CD14-positive monocyte (primary cell): ENCODE data around the gene BEST2. TPM values are rescaled to one million over a fixed set of nuclear protein-coding genes. Genes with fewer than 3 reads are reported as not detected.

Experiments
- DNase-seq, 3 donors: peaks; one replicate each; pipeline ENCODE4 v3.0.0-alpha.2; 2011 to 2022
- H2AFZ ChIP-seq: 2 replicates; pipeline ENCODE4 v1.6.0; 2012; ENCODE audit warnings: mild to moderate bottlenecking, low read depth, low read length, inconsistent platforms; ENCODE audit not compliant: insufficient read depth, poor library complexity, severe bottlenecking
- H3K27ac ChIP-seq, 2 donors: 1 replicate in 1 of 2; 2 replicates in 1 of 2; pipeline ENCODE4 v1.5.1; 2012 to 2013; ENCODE audit warnings: low read length in 2 of 2, control low read depth in 1 of 2, inconsistent platforms in 1 of 2, low read depth in 1 of 2, mild to moderate bottlenecking in 1 of 2
- H3K27me3 ChIP-seq, 2 donors: one replicate each; pipeline versions ENCODE4 v1.6.0 to v1.6.1; 2011 to 2013; ENCODE audit warnings: low read length in 2 of 2; ENCODE audit not compliant: control insufficient read depth in 2 of 2, insufficient read depth in 2 of 2
- H3K36me3 ChIP-seq, 2 donors: replicated peaks in 1 of 2; 1 replicate in 1 of 2; 2 replicates in 1 of 2; pipeline versions ENCODE4 v1.5.1 to v1.6.1; 2012 to 2013; ENCODE audit warnings: low read length in 2 of 2, control low read depth in 1 of 2, inconsistent platforms in 1 of 2, mild to moderate bottlenecking in 1 of 2; ENCODE audit not compliant: insufficient read depth in 2 of 2, control insufficient read depth in 1 of 2
- H3K4me1 ChIP-seq, 2 donors: 1 replicate in 1 of 2; 2 replicates in 1 of 2; pipeline versions ENCODE4 v1.5.1 to v1.6.1; 2012 to 2013; ENCODE audit warnings: low read length in 2 of 2, control low read depth in 1 of 2, inconsistent platforms in 1 of 2, mild to moderate bottlenecking in 1 of 2, moderate library complexity in 1 of 2; ENCODE audit not compliant: insufficient read depth in 2 of 2, control insufficient read depth in 1 of 2
- H3K4me2 ChIP-seq: replicated peaks from 2 replicates; pipeline ENCODE3; 2012; ENCODE audit warnings: low read length, moderate library complexity, mild to moderate bottlenecking; ENCODE audit not compliant: poor library complexity, severe bottlenecking; ENCODE audit errors: extremely low read depth
- H3K4me3 ChIP-seq, 3 experiments: fragments of 200-600 bp in 1 of 3; sonication (generic) in 1 of 3; replicated peaks in 1 of 3; 1 replicate in 2 of 3; 2 replicates in 1 of 3; pipeline ENCODE4 v1.5.1; 2011 to 2013; ENCODE audit warnings: low read length in 3 of 3, mild to moderate bottlenecking in 3 of 3, control low read depth in 2 of 3, low read depth in 2 of 3, inconsistent platforms in 1 of 3, moderate library complexity in 1 of 3
- H3K79me2 ChIP-seq: 2 replicates; pipeline ENCODE4 v1.6.0; 2012; ENCODE audit warnings: mild to moderate bottlenecking, control low read depth, inconsistent platforms, low read length, moderate library complexity; ENCODE audit not compliant: insufficient read depth
- H3K9ac ChIP-seq: 2 replicates; pipeline ENCODE4 v1.6.0; 2017; ENCODE audit warnings: low read length, mild to moderate bottlenecking; ENCODE audit not compliant: insufficient read depth, poor library complexity, severe bottlenecking
- H3K9me3 ChIP-seq, 2 donors: replicated peaks in 1 of 2; 1 replicate in 1 of 2; 2 replicates in 1 of 2; pipeline versions ENCODE4 v1.5.1 to v1.6.1; 2012 to 2013; ENCODE audit warnings: low read length in 2 of 2, control low read depth in 1 of 2; ENCODE audit not compliant: control insufficient read depth in 1 of 2, insufficient read depth in 1 of 2
- H4K20me1 ChIP-seq: 2 replicates; pipeline ENCODE4 v1.6.0; 2012; ENCODE audit warnings: mild to moderate bottlenecking, low read length, control low read depth, moderate library complexity; ENCODE audit not compliant: insufficient read depth
- H3K27ac Mint-ChIP-seq, 7 donors: one replicate each; pipeline ENCODE4 v1.8.0; 2020; ENCODE audit warnings: mild to moderate bottlenecking in 7 of 7, mixed read lengths in 7 of 7, moderate library complexity in 6 of 7, inconsistent platforms in 2 of 7
- H3K27me3 Mint-ChIP-seq, 3 donors: one replicate each; pipeline ENCODE4 v1.8.0; 2021 to 2022; ENCODE audit warnings: low read depth in 3 of 3, mild to moderate bottlenecking in 3 of 3, mixed read lengths in 3 of 3, moderate library complexity in 3 of 3, inconsistent platforms in 1 of 3
- H3K36me3 Mint-ChIP-seq, 2 donors: one replicate each; pipeline ENCODE4 v1.8.0; 2020; ENCODE audit warnings: mixed read lengths in 2 of 2, inconsistent platforms in 1 of 2, mild to moderate bottlenecking in 1 of 2
- H3K4me1 Mint-ChIP-seq: one replicate; pipeline ENCODE4 v1.8.0; 2020; ENCODE audit warnings: mild to moderate bottlenecking, mixed read lengths
- H3K4me3 Mint-ChIP-seq, 2 donors: one replicate each; pipeline ENCODE4 v1.8.0; 2020; ENCODE audit warnings: mild to moderate bottlenecking in 2 of 2, mixed read lengths in 2 of 2, moderate library complexity in 1 of 2
- H3K9me3 Mint-ChIP-seq, 7 donors: one replicate each; pipeline ENCODE4 v1.8.0; 2020 to 2022; ENCODE audit warnings: mixed read lengths in 7 of 7, mild to moderate bottlenecking in 6 of 7, moderate library complexity in 6 of 7, inconsistent platforms in 2 of 7
- WGBS: methylation state at CpG from one replicate; pipeline ENCODE4 v1.1.5; 2013; ENCODE audit warnings: missing lambda C conversion rate; ENCODE audit not compliant: insufficient coverage; 5-methylcytosine and 5-hydroxymethylcytosine counted together
- intact Hi-C, 2 donors: fragments of 100-400 bp; cut with micrococcal nuclease; formaldehyde crosslinking; loops; one replicate each; pipeline versions ENCODE4 v1.15.0 to v1.15.1; 2023
- polyA plus RNA-seq, 3 donors: library from polyadenylated mRNA; depleted of rRNA in 1 of 3; unstranded in 2 of 3; stranded (reverse) in 1 of 3; fragments of 300-500 nt in 2 of 3; fragments of >200 nt in 1 of 3; fragmentation: Illumina TruSeq in 2 of 3; gene quantifications; 1 replicate in 2 of 3; 2 replicates in 1 of 3; pipeline ENCODE4 v1.2.3, GENCODE V29; 2012 to 2021
- TF ChIP-seq, protein P1 (sequence below): fragments of 200-600 bp; IDR thresholded peaks from one replicate; pipeline ENCODE4 v1.8.0; 2022; ENCODE audit warnings: antibody characterized with exemption, mild to moderate bottlenecking

Gene BEST2
- polyA plus RNA-seq, 3 donors = not detected

DNA sequence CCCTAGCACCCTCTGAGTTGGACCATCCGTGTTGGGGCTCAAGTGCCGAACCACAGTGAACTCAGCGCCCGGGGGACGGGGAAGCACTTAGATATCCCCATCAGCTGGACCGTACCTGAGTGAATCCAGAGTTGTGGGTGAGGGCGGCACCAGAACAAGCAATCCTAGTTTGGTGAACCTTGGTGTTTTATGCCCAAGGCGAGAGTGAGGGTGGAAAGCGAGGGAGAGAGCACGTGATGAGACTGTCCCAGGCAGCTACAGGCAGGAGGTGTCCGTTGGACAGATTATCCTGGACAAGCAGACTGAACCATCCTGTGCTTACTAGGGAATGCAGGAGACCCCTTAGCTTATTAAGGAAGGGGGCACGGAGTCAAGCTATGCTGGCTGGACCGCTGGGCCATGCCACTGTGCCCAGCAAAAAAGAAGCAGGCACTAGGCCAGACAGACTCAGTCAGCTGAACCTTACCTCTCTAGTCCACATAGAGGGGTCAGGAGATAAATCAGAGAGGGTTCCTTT, 13.7 kb upstream of the BEST2 start:
- Histone ChIP-seq H2AFZ (peak overlapping the region; percentile 85), H3K4me1 (peaks cover 35 to 41% of the 10 kb centered on the region in 2 donors), H3K27me3 (no peaks in the 10 kb centered on the region), H3K4me3 (peak overlapping the region; percentile 66 to 97 (median 81)), H3K36me3 (peaks cover 7 to 24% of the 10 kb centered on the region in 2 donors), H3K79me2 (peaks cover 46% of the 10 kb centered on the region), H3K4me2 (peak overlapping the region; percentile 92), H3K9me3 (no peaks in the 10 kb centered on the region), H3K9ac (peak overlapping the region; percentile 74), H3K27ac (peak overlapping the region; percentile 46 to 93), H4K20me1 (peaks cover 11% of the 10 kb centered on the region)
- Mint-ChIP-seq H3K4me3 (peak overlapping the region; percentile 99), H3K9me3 (no peaks in the 10 kb centered on the region), H3K4me1 (peaks cover 34% of the 10 kb centered on the region), H3K27me3 (peaks cover 0 to 2% (median 0%) of the 10 kb centered on the region in 3 donors), H3K36me3 (peaks cover 24 to 42% of the 10 kb centered on the region in 2 donors), H3K27ac (peak overlapping the region in 6 of 7 donors; percentile 92 to 98 (median 96))
- 4% methylated on average over 11 of the region's 13 CpGs for WGBS
- DNase-seq = no peak
- intact Hi-C loops = loop anchor here in 1 of 2 donors (2.0 to 5.0 kb wide), 2 partner anchors 15 to 56 kb away; partner anchors contain the start of genes DHPS and TNPO2
- TF ChIP-seq, protein P1, sequence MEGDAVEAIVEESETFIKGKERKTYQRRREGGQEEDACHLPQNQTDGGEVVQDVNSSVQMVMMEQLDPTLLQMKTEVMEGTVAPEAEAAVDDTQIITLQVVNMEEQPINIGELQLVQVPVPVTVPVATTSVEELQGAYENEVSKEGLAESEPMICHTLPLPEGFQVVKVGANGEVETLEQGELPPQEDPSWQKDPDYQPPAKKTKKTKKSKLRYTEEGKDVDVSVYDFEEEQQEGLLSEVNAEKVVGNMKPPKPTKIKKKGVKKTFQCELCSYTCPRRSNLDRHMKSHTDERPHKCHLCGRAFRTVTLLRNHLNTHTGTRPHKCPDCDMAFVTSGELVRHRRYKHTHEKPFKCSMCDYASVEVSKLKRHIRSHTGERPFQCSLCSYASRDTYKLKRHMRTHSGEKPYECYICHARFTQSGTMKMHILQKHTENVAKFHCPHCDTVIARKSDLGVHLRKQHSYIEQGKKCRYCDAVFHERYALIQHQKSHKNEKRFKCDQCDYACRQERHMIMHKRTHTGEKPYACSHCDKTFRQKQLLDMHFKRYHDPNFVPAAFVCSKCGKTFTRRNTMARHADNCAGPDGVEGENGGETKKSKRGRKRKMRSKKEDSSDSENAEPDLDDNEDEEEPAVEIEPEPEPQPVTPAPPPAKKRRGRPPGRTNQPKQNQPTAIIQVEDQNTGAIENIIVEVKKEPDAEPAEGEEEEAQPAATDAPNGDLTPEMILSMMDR = no peak

DNA sequence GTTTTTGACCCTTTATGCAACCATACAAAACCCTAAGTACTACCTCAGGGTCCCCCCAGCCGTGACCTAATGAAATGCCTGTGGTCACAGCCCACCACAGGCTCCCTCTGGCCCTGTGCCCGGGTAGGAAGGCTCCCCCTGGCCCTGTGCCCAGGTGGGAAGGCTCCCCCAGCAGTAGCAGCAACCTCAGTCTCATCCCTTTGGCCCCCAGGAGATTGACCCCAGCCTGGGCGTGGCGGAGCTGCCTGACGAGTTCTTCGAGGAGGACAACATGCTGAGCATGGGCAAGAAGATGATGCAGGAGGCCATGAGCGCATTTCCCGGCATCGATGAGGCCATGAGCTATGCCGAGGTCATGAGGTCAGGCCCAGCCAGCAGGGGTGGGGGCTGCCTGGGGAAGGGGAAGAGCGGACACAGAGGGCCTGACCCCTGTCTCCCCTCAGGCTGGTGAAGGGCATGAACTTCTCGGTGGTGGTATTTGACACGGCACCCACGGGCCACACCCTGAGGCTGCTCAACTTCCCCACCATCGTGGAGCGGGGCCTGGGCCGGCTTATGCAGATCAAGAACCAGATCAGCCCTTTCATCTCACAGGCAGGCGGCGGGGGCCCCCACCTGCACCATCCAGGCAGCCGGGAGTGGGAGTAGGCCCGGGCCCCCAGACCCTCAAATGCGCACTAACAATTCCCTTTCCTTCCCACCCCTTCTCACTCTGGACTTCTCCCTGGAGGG, 6.3 kb upstream of the BEST2 start:
- TF ChIP-seq, protein P1 = no peak
- whole genome bisulfite sequencing = 82% methylated on average over 20 of the region's 22 CpGs
- H3K9me3 ChIP-seq = peaks cover 13 to 18% of the 10 kb centered on the region in 2 donors
- H3K27me3 ChIP-seq = peaks cover 0 to 5% of the 10 kb centered on the region in 2 donors
- H4K20me1 ChIP-seq = no peaks in the 10 kb centered on the region
- Mint-ChIP-seq H3K27me3 (peaks cover 6 to 10% (median 8%) of the 10 kb centered on the region in 3 donors), H3K4me3 (no peak overlapping the region), H3K36me3 (peaks cover 53 to 75% of the 10 kb centered on the region in 2 donors), H3K9me3 (peaks cover 12 to 20% (median 16%) of the 10 kb centered on the region in 7 donors), H3K27ac (peak overlapping the region in 1 of 7 donors; percentile 38), H3K4me1 (peaks cover 4% of the 10 kb centered on the region)
- intact Hi-C loops = no loop called here
- no peak overlapping the region for H3K9ac ChIP-seq
- no peak overlapping the region for H3K4me2 ChIP-seq
- H3K36me3 ChIP-seq = peaks cover 35 to 56% of the 10 kb centered on the region in 2 donors
- no peak overlapping the region for H2AFZ ChIP-seq
- no peaks in the 10 kb centered on the region for H3K4me1 ChIP-seq
- H3K27ac ChIP-seq = no peak overlapping the region
- DNase-seq = no peak
- no peak overlapping the region for H3K4me3 ChIP-seq
- H3K79me2 ChIP-seq = no peaks in the 10 kb centered on the region
